Colonic mucosa (tissue), 4 donors: ENCODE data around the gene ABLIM3. TPM values are rescaled to one million over a fixed set of nuclear protein-coding genes. Genes with fewer than 3 reads are reported as not detected.

ENCODE experiments used
- DNase-seq: peaks from one replicate; pipeline ENCODE4 v3.0.0-alpha.2; 2020
- H3K27ac ChIP-seq: fragments of 200-600 bp; one replicate; pipeline ENCODE4 v1.8.0; 2021
- H3K27me3 ChIP-seq: fragments of 200-600 bp; one replicate; pipeline ENCODE4 v1.8.0; 2021
- H3K36me3 ChIP-seq: fragments of 200-600 bp; one replicate; pipeline ENCODE4 v1.8.0; 2021
- H3K4me1 ChIP-seq: fragments of 200-600 bp; one replicate; pipeline ENCODE4 v1.8.0; 2021; ENCODE audit warnings: mild to moderate bottlenecking
- H3K4me3 ChIP-seq: fragments of 200-600 bp; one replicate; pipeline ENCODE4 v1.8.0; 2021
- H3K9ac ChIP-seq, 2 donors: one replicate each; pipeline ENCODE4 v1.7.0; 2013; ENCODE audit warnings: control low read depth in 2 of 2, low read depth in 2 of 2, low read length in 2 of 2
- H3K9me3 ChIP-seq: fragments of 200-600 bp; one replicate; pipeline ENCODE4 v1.8.0; 2021
- CTCF ChIP-seq: fragments of 200-600 bp; IDR thresholded peaks from one replicate; pipeline ENCODE4 v1.8.0; 2022; ENCODE audit warnings: antibody characterized with exemption, mild to moderate bottlenecking
- intact Hi-C: fragments of 100-400 bp; cut with DNase I; formaldehyde crosslinking; loops from one replicate; pipeline ENCODE4 v1.14.1; 2022
- total RNA-seq, 2 donors: library from RNA; stranded (reverse); fragmentation: NEBNext Ultra II Directional in 1 of 2; extraction: Animal tissue kit (Norgen Biotek cat#: 25700) in 1 of 2; gene quantifications; one replicate each; pipeline ENCODE4 v1.2.1, GENCODE V29; 2021
- donor health status: healthy.
- donor health status: DM: no; HTN: no; CAD: no.
- donor health status: DM: no; HTN: no; CAD: no.

The ABLIM3 gene
- total RNA-seq, 2 donors from 2014 or later: 2.3 to 4.1 TPM

- no peak overlapping the region for H3K4me3 ChIP-seq
- no peak for TF ChIP-seq CTCF
- H3K27me3 ChIP-seq: no peaks in the 10 kb centered on the region
- DNase-seq: no peak
- no peaks in the 10 kb centered on the region for H3K36me3 ChIP-seq
- no peaks in the 10 kb centered on the region for H3K4me1 ChIP-seq
- no peak overlapping the region for H3K27ac ChIP-seq
- H3K9me3 ChIP-seq: no peaks in the 10 kb centered on the region
- intact Hi-C loops: no loop called here
- no peak overlapping the region for H3K9ac ChIP-seq
These were observed 141.7 kb downstream of the ABLIM3 start for GRCh38 chr5:149282966-149283332.

DNA sequence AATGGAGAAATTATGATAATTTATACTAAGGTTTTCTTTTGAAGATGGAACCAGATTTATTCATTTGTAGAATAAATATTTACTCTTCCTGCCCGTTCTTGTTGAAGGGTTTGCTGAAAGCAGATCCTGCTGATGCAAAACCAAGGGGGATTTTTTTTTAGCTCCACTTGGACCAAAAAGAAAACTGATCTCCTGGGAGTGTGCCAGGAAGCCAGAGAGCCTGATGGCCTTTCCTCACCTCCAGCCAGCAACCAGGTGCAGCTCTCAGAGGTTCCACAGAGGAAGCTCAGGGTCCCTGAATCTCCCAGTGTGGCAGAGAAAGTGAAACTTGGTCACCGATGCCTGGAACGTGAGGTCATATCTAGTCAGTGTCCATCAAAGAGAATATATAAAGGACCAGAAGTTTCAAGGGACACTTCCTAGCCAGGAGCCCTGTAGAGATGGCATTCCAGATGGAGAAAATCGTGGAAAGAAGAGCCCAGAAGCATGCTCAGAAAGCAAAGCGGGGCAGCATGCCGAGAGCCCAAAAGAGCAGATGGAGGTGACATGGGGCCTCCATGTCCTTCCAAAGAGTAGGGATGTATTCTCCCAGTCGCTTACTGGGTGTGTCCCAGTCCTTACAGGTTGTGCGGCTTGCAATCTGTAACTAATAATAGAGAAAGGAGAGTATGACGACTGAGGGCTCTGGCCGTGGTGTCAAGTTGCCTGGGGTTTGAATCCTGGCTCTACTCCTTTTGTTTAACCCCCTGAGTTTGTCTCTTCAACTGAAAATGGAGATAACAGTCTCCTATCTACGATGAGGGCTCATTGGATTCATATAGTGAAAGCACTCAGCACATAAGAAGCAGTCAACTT lies 142.6 kb downstream of the ABLIM3 start:
- no peak for DNase-seq
- no peaks in the 10 kb centered on the region for H3K4me1 ChIP-seq
- H3K9me3 ChIP-seq: no peaks in the 10 kb centered on the region
- H3K27ac ChIP-seq: no peak overlapping the region
- H3K4me3 ChIP-seq: no peak overlapping the region
- H3K27me3 ChIP-seq: no peaks in the 10 kb centered on the region
- TF ChIP-seq CTCF: no peak
- H3K9ac ChIP-seq: no peak overlapping the region
- intact Hi-C loops: no loop called here
- no peaks in the 10 kb centered on the region for H3K36me3 ChIP-seq

- Histone ChIP-seq H3K9ac (no peak overlapping the region), H3K27me3 (no peaks in the 10 kb centered on the region), H3K4me1 (no peaks in the 10 kb centered on the region), H3K27ac (no peak overlapping the region), H3K9me3 (no peaks in the 10 kb centered on the region), H3K36me3 (no peaks in the 10 kb centered on the region), H3K4me3 (no peak overlapping the region)
- DNase-seq: no peak
- intact Hi-C loops: no loop called here
- TF ChIP-seq CTCF: no peak
These were observed 143.2 kb downstream of the ABLIM3 start for GRCh38 chr5:149284501-149284900.

DNA sequence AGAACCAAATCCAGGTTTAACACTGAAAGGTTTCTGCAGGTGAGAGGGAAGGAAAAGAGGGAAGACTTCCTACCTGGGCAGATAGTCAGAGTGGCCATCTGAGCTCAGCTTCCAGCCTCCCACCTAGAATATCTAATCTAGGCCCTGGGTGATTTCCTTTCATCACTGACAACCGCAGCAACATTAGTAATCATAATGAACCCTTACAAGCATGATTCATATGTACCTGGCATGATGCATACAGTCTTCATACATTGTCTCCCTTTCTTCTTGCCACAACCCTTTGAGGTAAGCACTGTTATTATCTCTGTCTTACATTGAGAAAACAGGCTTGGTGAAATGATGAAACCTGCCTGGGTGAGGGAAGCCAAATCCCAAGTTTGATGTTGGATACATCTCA lies 143.9 kb downstream of the ABLIM3 start:
- intact Hi-C loops: no loop called here
- no peaks in the 10 kb centered on the region for H3K36me3 ChIP-seq
- H3K9me3 ChIP-seq: no peaks in the 10 kb centered on the region
- H3K27me3 ChIP-seq: no peaks in the 10 kb centered on the region
- TF ChIP-seq CTCF: no peak
- H3K4me1 ChIP-seq: no peaks in the 10 kb centered on the region
- no peak for DNase-seq
- no peak overlapping the region for H3K4me3 ChIP-seq
- H3K27ac ChIP-seq: no peak overlapping the region
- no peak overlapping the region for H3K9ac ChIP-seq

GRCh38 chr5:149288436-149288835 lies 147.1 kb downstream of the ABLIM3 start:
- H3K9ac ChIP-seq: no peak overlapping the region
- DNase-seq: no peak
- H3K4me3 ChIP-seq: no peak overlapping the region
- no peaks in the 10 kb centered on the region for H3K4me1 ChIP-seq
- H3K9me3 ChIP-seq: no peaks in the 10 kb centered on the region
- TF ChIP-seq CTCF: no peak
- intact Hi-C loops: no loop called here
- H3K27me3 ChIP-seq: no peaks in the 10 kb centered on the region
- H3K36me3 ChIP-seq: no peaks in the 10 kb centered on the region
- H3K27ac ChIP-seq: no peak overlapping the region
